Liver (tissue), 9 donors: ENCODE measurements around the gene TRIM29. TPM values are rescaled to one million over a fixed set of nuclear protein-coding genes. Genes with fewer than 3 reads are reported as not detected.

Source experiments
- DNase-seq: peaks from one replicate; pipeline ENCODE4 v3.0.0-alpha.2; 2017; ENCODE audit warnings: low spot score
- H3K27ac ChIP-seq, 2 donors: one replicate each; pipeline ENCODE4 v1.7.0; 2013; ENCODE audit warnings: inconsistent platforms in 2 of 2, low read length in 2 of 2, control low read depth in 1 of 2, low read depth in 1 of 2, mild to moderate bottlenecking in 1 of 2
- H3K27me3 ChIP-seq, 4 donors: one replicate each; pipeline versions ENCODE4 v1.6.1 to v1.7.0; 2013; ENCODE audit warnings: low read length in 3 of 4, inconsistent platforms in 1 of 4, mild to moderate bottlenecking in 1 of 4, moderate library complexity in 1 of 4; ENCODE audit not compliant: control insufficient read depth in 4 of 4, insufficient read depth in 4 of 4
- H3K36me3 ChIP-seq, 4 donors: one replicate each; pipeline versions ENCODE4 v1.6.1 to v1.7.0; 2013; ENCODE audit warnings: low read length in 3 of 4, mild to moderate bottlenecking in 3 of 4, low read depth in 1 of 4, moderate library complexity in 1 of 4; ENCODE audit not compliant: control insufficient read depth in 4 of 4, insufficient read depth in 3 of 4
- H3K4me1 ChIP-seq, 4 donors: one replicate each; pipeline versions ENCODE4 v1.6.1 to v1.7.0; 2013; ENCODE audit warnings: low read length in 3 of 4, mild to moderate bottlenecking in 3 of 4, moderate library complexity in 1 of 4; ENCODE audit not compliant: control insufficient read depth in 4 of 4, insufficient read depth in 4 of 4
- H3K4me3 ChIP-seq, 3 donors: one replicate each; pipeline versions ENCODE4 v1.6.1 to v1.7.0; 2013; ENCODE audit warnings: low read length in 3 of 3, control low read depth in 1 of 3, low read depth in 1 of 3, mild to moderate bottlenecking in 1 of 3
- H3K9ac ChIP-seq, 2 donors: one replicate each; pipeline ENCODE4 v1.7.0; 2013; ENCODE audit warnings: low read length in 2 of 2, mild to moderate bottlenecking in 2 of 2, moderate library complexity in 2 of 2, control low read depth in 1 of 2, low read depth in 1 of 2
- H3K9me3 ChIP-seq, 4 donors: one replicate each; pipeline versions ENCODE4 v1.6.1 to v1.7.0; 2013; ENCODE audit warnings: low read length in 3 of 4; ENCODE audit not compliant: control insufficient read depth in 4 of 4
- ATF3 ChIP-seq: IDR thresholded peaks from 2 replicates; pipeline ENCODE4 v1.6.1; 2016; ENCODE audit warnings: antibody characterized with exemption
- EGR1 ChIP-seq, 2 donors: IDR thresholded peaks; 2 replicates each; pipeline ENCODE4 v1.6.1; 2016 to 2018; ENCODE audit warnings: antibody characterized with exemption in 2 of 2, low read depth in 2 of 2
- FOXA1 ChIP-seq: IDR thresholded peaks from 2 replicates; pipeline ENCODE4 v1.6.1; 2016; ENCODE audit warnings: antibody characterized with exemption
- FOXA2 ChIP-seq: IDR thresholded peaks from 2 replicates; pipeline ENCODE4 v1.6.1; 2016; ENCODE audit warnings: antibody characterized with exemption
- GABPA ChIP-seq, 2 donors: IDR thresholded peaks in 1 of 2; conservative IDR thresholded peaks in 1 of 2; 2 replicates each; pipeline ENCODE4 v1.6.1; 2016; ENCODE audit warnings: antibody characterized with exemption in 2 of 2, mild to moderate bottlenecking in 1 of 2, moderate library complexity in 1 of 2
- HNF4A ChIP-seq, 2 donors: conservative IDR thresholded peaks; 2 replicates each; pipeline ENCODE4 v1.6.1; 2016; ENCODE audit warnings: antibody characterized with exemption in 2 of 2, mild to moderate bottlenecking in 2 of 2
- HNF4G ChIP-seq: IDR thresholded peaks from 2 replicates; pipeline ENCODE4 v1.6.1; 2016; ENCODE audit warnings: antibody characterized with exemption
- JUND ChIP-seq, 2 donors: IDR thresholded peaks; 2 replicates each; pipeline ENCODE4 v1.6.1; 2016; ENCODE audit warnings: antibody characterized with exemption in 2 of 2
- MAX ChIP-seq: IDR thresholded peaks from 2 replicates; pipeline ENCODE4 v1.6.1; 2016; ENCODE audit warnings: antibody characterized with exemption
- NR2F2 ChIP-seq: IDR thresholded peaks from 2 replicates; pipeline ENCODE4 v1.6.1; 2016; ENCODE audit warnings: antibody characterized with exemption
- RAD21 ChIP-seq, 2 donors: IDR thresholded peaks; 2 replicates each; pipeline ENCODE4 v1.6.1; 2016; ENCODE audit warnings: antibody characterized with exemption in 2 of 2, mild to moderate bottlenecking in 2 of 2
- REST ChIP-seq: IDR thresholded peaks from 2 replicates; pipeline ENCODE4 v1.6.1; 2016; ENCODE audit warnings: antibody characterized with exemption, mild to moderate bottlenecking
- SP1 ChIP-seq: IDR thresholded peaks from 2 replicates; pipeline ENCODE4 v1.6.1; 2018; ENCODE audit warnings: antibody characterized with exemption, mild to moderate bottlenecking
- TAF1 ChIP-seq: conservative IDR thresholded peaks from 2 replicates; pipeline ENCODE4 v1.6.1; 2016; ENCODE audit warnings: antibody characterized with exemption, mild to moderate bottlenecking
- YY1 ChIP-seq: IDR thresholded peaks from 2 replicates; pipeline ENCODE4 v1.6.1; 2016; ENCODE audit warnings: antibody characterized with exemption, mild to moderate bottlenecking
- ZBTB33 ChIP-seq: IDR thresholded peaks from 2 replicates; pipeline ENCODE4 v1.6.1; 2016; ENCODE audit warnings: antibody characterized with exemption
- WGBS: extraction: QIAGEN DNeasy Blood & Tissue Kit; methylation state at CpG from one replicate; pipeline ENCODE4 v1.1.7; 2013; 5-methylcytosine and 5-hydroxymethylcytosine counted together
- polyA plus RNA-seq, 2 donors: library from polyadenylated mRNA; stranded (reverse) in 1 of 2; unstranded in 1 of 2; fragments of 200-250 nt in 1 of 2; fragments of >200 nt in 1 of 2; fragmentation: Nextera tagmentation in 1 of 2; extraction: Ambion mirVana in 1 of 2; gene quantifications; one replicate each; pipeline versions ENCODE4 v1.2.1 to v1.2.3, GENCODE V29; 2013 to 2015
- total RNA-seq, 2 donors: library from RNA; depleted of rRNA; stranded (reverse); fragments of >200 nt; gene quantifications; one replicate each; pipeline ENCODE4 v1.2.3, GENCODE V29; 2014
- donor health status: healthy.
- donor health status: healthy.
- donor health status: healthy.
- donor health status: healthy.
- donor health status: healthy.

TRIM29 gene
- total and polyA plus RNA-seq, 4 donors, result 0.22 to 0.89 (median 0.35) TPM

- no peak overlapping the region for H3K4me3 ChIP-seq
- no peak overlapping the region for H3K27ac ChIP-seq
- H3K9ac ChIP-seq, result no peak overlapping the region
- no peaks in the 10 kb centered on the region for H3K9me3 ChIP-seq
- H3K27me3 ChIP-seq, result peaks cover 0 to 14% (median 1%) of the 10 kb centered on the region in 4 donors
- H3K36me3 ChIP-seq, result no peaks in the 10 kb centered on the region
- peak; percentile 22 for DNase-seq
- TF ChIP-seq YY1, result no peak
- no peak for TF ChIP-seq SP1
- no peak for TF ChIP-seq GABPA (IDR thresholded peaks at IDR 0.05 in 1 of 2, conservative IDR thresholded peaks at IDR 0.05 in 1 of 2)
- H3K4me1 ChIP-seq, result no peaks in the 10 kb centered on the region
- 69% methylated on average over 3 of the region's 3 CpGs for WGBS
Observed at GRCh38 chr11:120065876-120066275, 72.0 kb downstream of the TRIM29 start.

GRCh38 chr11:120065176-120065575 lies 72.7 kb downstream of the TRIM29 start:
- Histone ChIP-seq H3K4me1 (no peaks in the 10 kb centered on the region), H3K36me3 (no peaks in the 10 kb centered on the region), H3K27ac (no peak overlapping the region), H3K9me3 (no peaks in the 10 kb centered on the region), H3K27me3 (peaks cover 0 to 14% (median 1%) of the 10 kb centered on the region in 4 donors), H3K9ac (no peak overlapping the region), H3K4me3 (no peak overlapping the region)
- 92% methylated on average over 4 of the region's 4 CpGs for WGBS
- peak; percentile 9 for DNase-seq
- TF ChIP-seq RAD21 (IDR thresholded peaks at IDR 0.05), result no peak
- no peak for TF ChIP-seq FOXA1
- TF ChIP-seq HNF4G, result no peak
- TF ChIP-seq ZBTB33, result no peak
- TF ChIP-seq TAF1, result no peak
- no peak for TF ChIP-seq FOXA2
- no peak for TF ChIP-seq YY1
- no peak for TF ChIP-seq MAX

- peak; percentile 10 for DNase-seq
- Histone ChIP-seq H3K27me3 (peaks cover 0 to 16% (median 1%) of the 10 kb centered on the region in 4 donors), H3K36me3 (no peaks in the 10 kb centered on the region), H3K4me1 (no peaks in the 10 kb centered on the region), H3K9me3 (no peaks in the 10 kb centered on the region), H3K9ac (no peak overlapping the region), H3K27ac (no peak overlapping the region), H3K4me3 (no peak overlapping the region)
- TF ChIP-seq TAF1 (no peak), FOXA2 (no peak), HNF4A (conservative IDR thresholded peaks at IDR 0.05) (no peak), SP1 (no peak), NR2F2 (no peak), FOXA1 (no peak), REST (no peak), ATF3 (no peak), GABPA (IDR thresholded peaks at IDR 0.05 in 1 of 2, conservative IDR thresholded peaks at IDR 0.05 in 1 of 2) (no peak), MAX (no peak), HNF4G (no peak), JUND (IDR thresholded peaks at IDR 0.05) (no peak), YY1 (no peak), ZBTB33 (no peak), RAD21 (IDR thresholded peaks at IDR 0.05) (no peak), EGR1 (IDR thresholded peaks at IDR 0.05; ENCODE audit: low read depth in 2 of 2) (no peak)
- WGBS, result 78% methylated on average over 7 of the region's 7 CpGs
Observed at GRCh38 chr11:120064341-120064740, 73.6 kb downstream of the TRIM29 start.
